ENCODE data around the gene PPM1D.

GRCh38 chr17:60560860-60561257, 39.1 kb upstream of the PPM1D start:
- no peak for TF ChIP-seq CTCF (conservative IDR thresholded peaks at IDR 0.05 in 1 of 2, IDR thresholded peaks at IDR 0.05 in 1 of 2; ENCODE audit: extremely low read depth in 1 of 2, insufficient read depth in 1 of 2, low read depth in 1 of 2, low read length in 2 of 2)
- no peak for TF ChIP-seq EZH2 (IDR thresholded peaks at IDR 0.05; ENCODE audit: borderline replicate concordance, low read length)
